IMR-90 (cell line): ENCODE measurements around the gene ADCY4. TPM values are rescaled to one million over a fixed set of nuclear protein-coding genes. Genes with fewer than 3 reads are reported as not detected.

Experiments used
- ATAC-seq: fragments of 200-7000 bp; cut with Tn5 transposase; 2 replicates; pipeline ENCODE4 v1.9.1; 2020; ENCODE audit warnings: low read depth, mild to moderate bottlenecking, moderate library complexity
- BruUV-seq: library from RNA; stranded (reverse); fragments of 400-500 nt; replicated peaks from 2 replicates; lab custom pipeline; 2021; lab: Mats Ljungman, UMichigan
- CTCF ChIA-PET: fragments of 300-600 bp; formaldehyde crosslinking; extraction: SDS; loops from one replicate; lab custom pipeline; 2021; ENCODE audit warnings: antibody characterized with exemption; lab: Yijun Ruan, JAX
- POLR2A ChIA-PET: fragments of 300-600 bp; sonication (Branson Sonifier 250); formaldehyde crosslinking; loops from one replicate; lab custom pipeline; 2022; ENCODE audit warnings: antibody characterized with exemption; ENCODE audit not compliant: unreplicated experiment; lab: Charles Lee
- DNase-seq: peaks from one replicate; pipeline ENCODE4 v3.0.0; 2013
- H2AFZ ChIP-seq: replicated peaks from 2 replicates; pipeline ENCODE3; 2013; ENCODE audit warnings: low read length, mild to moderate bottlenecking; ENCODE audit not compliant: poor library complexity
- H2AK5ac ChIP-seq: 2 replicates; pipeline ENCODE4 v1.6.1; 2013; ENCODE audit warnings: low read depth, low read length, inconsistent platforms
- H2AK9ac ChIP-seq: replicated peaks from 2 replicates; pipeline ENCODE3; 2013; ENCODE audit warnings: mild to moderate bottlenecking, low read depth, low read length, moderate library complexity; ENCODE audit not compliant: poor library complexity
- H2BK120ac ChIP-seq: 2 replicates; pipeline ENCODE4 v1.6.1; 2013; ENCODE audit warnings: low read depth, low read length, inconsistent platforms
- H2BK15ac ChIP-seq: 3 replicates; pipeline ENCODE4 v1.6.1; 2013; ENCODE audit warnings: low read depth, low read length, inconsistent platforms
- H2BK20ac ChIP-seq: 2 replicates; pipeline ENCODE4 v1.6.1; 2013; ENCODE audit warnings: low read depth, mild to moderate bottlenecking, inconsistent platforms, low read length, moderate library complexity
- H2BK5ac ChIP-seq: 2 replicates; pipeline ENCODE4 v1.6.1; 2013; ENCODE audit warnings: mild to moderate bottlenecking, low read depth, low read length, inconsistent platforms; ENCODE audit not compliant: poor library complexity, severe bottlenecking
- H3K14ac ChIP-seq: replicated peaks from 2 replicates; pipeline ENCODE4 v1.6.1; 2013; ENCODE audit warnings: low read depth, low read length, inconsistent platforms
- H3K18ac ChIP-seq: 2 replicates; pipeline ENCODE4 v1.6.1; 2013; ENCODE audit warnings: low read depth, low read length, control low read depth
- H3K23ac ChIP-seq: 2 replicates; pipeline ENCODE4 v1.6.1; 2013; ENCODE audit warnings: low read depth, low read length, inconsistent platforms
- H3K27ac ChIP-seq: 2 replicates; pipeline ENCODE4 v1.5.1; 2013; ENCODE audit warnings: mild to moderate bottlenecking, control low read depth, low read length; ENCODE audit not compliant: insufficient read depth
- H3K27me3 ChIP-seq: 2 replicates; pipeline ENCODE4 v1.6.1; 2013; ENCODE audit warnings: low read length; ENCODE audit not compliant: control insufficient read depth, insufficient read depth
- H3K36me3 ChIP-seq: 2 replicates; pipeline ENCODE4 v1.6.1; 2013; ENCODE audit warnings: low read length, mixed read lengths; ENCODE audit not compliant: control insufficient read depth, insufficient read depth
- H3K4ac ChIP-seq: 2 replicates; pipeline ENCODE4 v1.6.1; 2013; ENCODE audit warnings: low read depth, low read length, inconsistent platforms
- H3K4me1 ChIP-seq: 2 replicates; pipeline ENCODE4 v1.6.1; 2013; ENCODE audit warnings: low read length, mixed read lengths; ENCODE audit not compliant: control insufficient read depth, insufficient read depth
- H3K4me2 ChIP-seq: 2 replicates; pipeline ENCODE4 v1.6.1; 2013; ENCODE audit warnings: low read depth, mild to moderate bottlenecking, control low read depth, low read length, moderate library complexity
- H3K4me3 ChIP-seq: 2 replicates; pipeline ENCODE4 v1.5.1; 2013; ENCODE audit warnings: low read depth, mild to moderate bottlenecking, control low read depth, low read length, moderate library complexity; ENCODE audit not compliant: insufficient read depth
- H3K56ac ChIP-seq: 2 replicates; pipeline ENCODE4 v1.6.1; 2013; ENCODE audit warnings: low read length, inconsistent platforms; ENCODE audit not compliant: insufficient read depth; ENCODE audit errors: extremely low read depth
- H3K79me1 ChIP-seq, 2 experiments: 2 replicates each; pipeline ENCODE4 v1.6.1; 2013; ENCODE audit warnings: low read length in 2 of 2, inconsistent platforms in 1 of 2, low read depth in 1 of 2
- H3K9ac ChIP-seq: 2 replicates; pipeline ENCODE4 v1.6.1; 2013; ENCODE audit warnings: low read depth, low read length, control low read depth
- H3K9me1 ChIP-seq: 2 replicates; pipeline ENCODE4 v1.6.1; 2013; ENCODE audit warnings: low read length, inconsistent platforms; ENCODE audit not compliant: insufficient read depth
- H3K9me3 ChIP-seq: 2 replicates; pipeline ENCODE4 v1.6.1; 2013; ENCODE audit warnings: low read length; ENCODE audit not compliant: control insufficient read depth, insufficient read depth
- H4K20me1 ChIP-seq: 2 replicates; pipeline ENCODE4 v1.6.1; 2013; ENCODE audit warnings: low read length, inconsistent platforms; ENCODE audit not compliant: insufficient read depth
- H4K5ac ChIP-seq: 2 replicates; pipeline ENCODE4 v1.6.1; 2013; ENCODE audit warnings: mild to moderate bottlenecking, low read depth, low read length, control low read depth
- H4K8ac ChIP-seq, 2 experiments: 2 replicates each; pipeline ENCODE4 v1.6.1; 2013; ENCODE audit warnings: low read depth in 2 of 2, low read length in 2 of 2, control low read depth in 1 of 2, inconsistent platforms in 1 of 2
- H4K91ac ChIP-seq: 2 replicates; pipeline ENCODE4 v1.6.1; 2013; ENCODE audit warnings: low read depth, low read length, inconsistent platforms; ENCODE audit not compliant: insufficient read depth
- CTCF ChIP-seq: conservative IDR thresholded peaks from 2 replicates; pipeline ENCODE4 v1.5.1; 2012; ENCODE audit warnings: mild to moderate bottlenecking, low read depth, low read length, improper control_type of control experiment
- MAFK ChIP-seq: IDR thresholded peaks from 2 replicates; pipeline ENCODE4 v1.6.1; 2012; ENCODE audit warnings: low read depth, low read length, improper control_type of control experiment
- MAZ ChIP-seq: IDR thresholded peaks from 2 replicates; pipeline ENCODE4 v1.6.1; 2012; ENCODE audit warnings: low read depth, mild to moderate bottlenecking, low read length, improper control_type of control experiment, moderate library complexity, borderline replicate concordance
- POLR2A ChIP-seq: IDR thresholded peaks from 2 replicates; pipeline ENCODE4 v1.6.1; 2012; ENCODE audit warnings: mild to moderate bottlenecking, low read depth, low read length
- RAD21 ChIP-seq: IDR thresholded peaks from 2 replicates; pipeline ENCODE4 v1.6.1; 2012; ENCODE audit warnings: low read length, improper control_type of control experiment
- RCOR1 ChIP-seq: IDR thresholded peaks from 2 replicates; pipeline ENCODE4 v1.6.1; 2012; ENCODE audit warnings: mild to moderate bottlenecking, low read length, improper control_type of control experiment; ENCODE audit not compliant: insufficient replicate concordance
- RFX5 ChIP-seq: IDR thresholded peaks from 2 replicates; pipeline ENCODE4 v1.8.0; 2012; ENCODE audit warnings: low read depth, mild to moderate bottlenecking, low read length, moderate library complexity
- USF2 ChIP-seq: fragments of 150-350 bp; IDR thresholded peaks from 2 replicates; pipeline ENCODE4 v1.6.1; 2017; ENCODE audit warnings: mild to moderate bottlenecking, antibody characterized with exemption, low read length, low read depth
- WGBS, 2 experiments: methylation state at CpG; one replicate each; pipeline versions ENCODE4 v1.1.5 to v1.1.7; 2013; ENCODE audit warnings: missing lambda C conversion rate in 2 of 2; ENCODE audit not compliant: insufficient read length in 1 of 2; ENCODE audit errors: extremely low coverage in 2 of 2; 5-methylcytosine and 5-hydroxymethylcytosine counted together
- dilution Hi-C: fragments of 300-500 bp; cut with HindIII; formaldehyde crosslinking; loops from one replicate; pipeline ENCODE4 v1.14.3; 2018; ENCODE audit warnings: low sequenced_read_pairs; ENCODE audit not compliant: unreplicated experiment
- in situ Hi-C: fragments of 300-500 bp; cut with MboI; formaldehyde crosslinking; loops from 3 replicates; pipeline ENCODE4 v1.14.3; 2019; ENCODE audit warnings: low sequenced_read_pairs, inconsistent platforms, mixed read lengths
- intact Hi-C: fragments of 100-400 bp; cut with micrococcal nuclease; formaldehyde crosslinking; loops from 2 replicates; pipeline ENCODE4 v1.10.0; 2022
- polyA plus RNA-seq, 3 experiments: library from polyadenylated mRNA; depleted of rRNA; stranded (reverse); fragments of >200 nt; gene quantifications; 2 replicates each; pipeline ENCODE4 v1.2.3, GENCODE V29; 2012; ENCODE audit warnings: low replicate concordance in 1 of 3
- total RNA-seq: library from RNA; depleted of rRNA; stranded (reverse); fragments of >200 nt; gene quantifications from 2 replicates; pipeline ENCODE4 v1.2.3, GENCODE V29; 2012

ADCY4 gene
- total and polyA plus RNA-seq, 2 of the 4 experiments (the other 2 are of a cell fraction) = not detected

- H3K9ac ChIP-seq = no peak overlapping the region
- WGBS, 2 experiments = 100% methylated on average over 1 of the region's 3 CpGs; no CpG with 5 or more reads in 1 of the 2 experiments
- no peaks in the 10 kb centered on the region for H3K9me3 ChIP-seq
- no peaks in the 10 kb centered on the region for H3K36me3 ChIP-seq
- no peaks in the 10 kb centered on the region for H3K4me1 ChIP-seq
- no peak overlapping the region for H2BK120ac ChIP-seq
- ChIA-PET POLR2A (no interaction called here), CTCF (no interaction called here)
- no peak overlapping the region for H2AFZ ChIP-seq
- H3K4me3 ChIP-seq = no peak overlapping the region
- no peak overlapping the region for H3K56ac ChIP-seq
- no peak for TF ChIP-seq MAFK
- TF ChIP-seq RFX5 = no peak
- TF ChIP-seq POLR2A = no peak
- TF ChIP-seq MAZ = no peak
- no peak for TF ChIP-seq USF2
- TF ChIP-seq CTCF = no peak
- TF ChIP-seq RAD21 = no peak
- TF ChIP-seq RCOR1 = no peak
- H4K20me1 ChIP-seq = no peaks in the 10 kb centered on the region
- no peak overlapping the region for H2AK5ac ChIP-seq
- dilution Hi-C loops = no loop called here
- H3K9me1 ChIP-seq = peaks cover 6% of the 10 kb centered on the region
- no peak overlapping the region for H3K27ac ChIP-seq
- intact Hi-C loops = no loop called here
- H3K27me3 ChIP-seq = peaks cover 43% of the 10 kb centered on the region
- H3K23ac ChIP-seq = no peak overlapping the region
- H4K8ac ChIP-seq = no peak overlapping the region
- no peak overlapping the region for H3K4ac ChIP-seq
- ATAC-seq = no peak
- no peak overlapping the region for H2BK15ac ChIP-seq
- BruUV-seq = no TSS peak
- no peak overlapping the region for H3K18ac ChIP-seq
- in situ Hi-C loops = no loop called here
- DNase-seq = no peak
- H2AK9ac ChIP-seq = peak overlapping the region; percentile 79
- H3K79me1 ChIP-seq = no peaks in the 10 kb centered on the region
- no peak overlapping the region for H2BK5ac ChIP-seq
- H4K91ac ChIP-seq = no peak overlapping the region
- no peak overlapping the region for H4K5ac ChIP-seq
- H3K4me2 ChIP-seq = no peak overlapping the region
- no peak overlapping the region for H3K14ac ChIP-seq
- no peak overlapping the region for H2BK20ac ChIP-seq
Observed at GRCh38 chr14:24317141-24317928, 17.5 kb downstream of the ADCY4 start.
